ENCODE data around the gene GSK3A. TPM values are rescaled to one million over a fixed set of nuclear protein-coding genes. Genes with fewer than 3 reads are reported as not detected.

The GSK3A gene
- total and polyA plus RNA-seq, 9 of the 15 experiments (the other 6 are each of a cell fraction or from before 2014, with no cell fraction given), result 0.62 to 90.7 (median 33.3) TPM

DNA sequence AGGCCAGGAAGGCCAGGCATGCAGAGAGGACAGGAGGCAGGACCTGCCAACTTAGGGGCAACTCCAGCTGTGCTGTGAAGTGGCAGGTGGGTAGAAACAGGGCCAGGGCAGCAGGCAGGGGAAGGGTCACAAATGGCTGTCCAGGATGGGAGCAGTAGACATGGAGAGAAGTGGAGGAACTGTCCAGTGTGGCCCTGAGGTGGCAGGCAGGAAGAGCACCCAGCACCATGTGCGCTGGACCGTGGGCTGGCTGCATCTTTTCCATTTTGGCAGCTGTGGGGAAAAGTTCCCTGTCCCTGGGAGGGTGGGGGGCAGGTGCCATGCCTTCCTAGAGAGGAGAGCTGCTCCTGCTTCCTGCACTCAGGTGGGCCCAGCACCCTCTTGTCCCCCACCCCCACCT is 38.7 kb downstream of the GSK3A start:
- H3K36me3 ChIP-seq (ENCODE audit: control insufficient read depth, insufficient read depth, low read length), result peaks cover 95% of the 10 kb centered on the region
- H3K9ac ChIP-seq (ENCODE audit: insufficient read depth in 1 of 2, low read depth in 2 of 2, low read length in 2 of 2), result peak overlapping the region in 1 of 2 experiments; percentile 56; a peak in 2 of 4 replicates
- in situ Hi-C loops (cut with MboI) (no loop called here), intact Hi-C loops (cut with micrococcal nuclease) (no loop called here)
- H3K4me3 ChIP-seq, result no peak overlapping the region
- H4K20me1 ChIP-seq (replicated peaks; ENCODE audit: control insufficient read depth, insufficient read depth, low read length), result peaks cover 22% of the 10 kb centered on the region; the same call in 1 of the 2 replicates
- H2AFZ ChIP-seq (ENCODE audit: low read depth, low read length), result no peak overlapping the region
- peak; percentile 25; the same call in 1 of the 2 replicates for TF ChIP-seq RBFOX2 (IDR thresholded peaks at IDR 0.05; ENCODE audit: low read depth, low read length)
- no peak for TF ChIP-seq MCM5 (IDR thresholded peaks at IDR 0.05; ENCODE audit: low read depth)
- H3K79me2 ChIP-seq (ENCODE audit: control insufficient read depth, insufficient read depth, low read length), result peaks cover 83% of the 10 kb centered on the region
- no peak overlapping the region for H3K4me2 ChIP-seq (ENCODE audit: insufficient read depth, low read length)
- no peaks in the 10 kb centered on the region for H3K9me3 ChIP-seq (replicated peaks; ENCODE audit: control insufficient read depth, insufficient read depth, low read depth, low read length)
- ChIA-PET POLR2A (interaction anchor here (0.6 kb wide), 1 partner anchor 13 kb away, joined by 3 read pairs; no protein-coding TSS in a partner anchor), CTCF (ENCODE audit: low intra/inter-chr PET ratio) (no interaction called here)
- H3K9me1 ChIP-seq (ENCODE audit: control insufficient read depth, insufficient read depth, low read length), result peaks cover 4% of the 10 kb centered on the region
- H3K27ac ChIP-seq (ENCODE audit: extremely low read depth, low read depth, low read length), result no peak overlapping the region
- DNase-seq (ENCODE audit: extremely low read depth in 1 of 4, low spot score in 3 of 4) (no peak), FAIRE-seq (no peak), ATAC-seq (no peak)
- H3K27me3 ChIP-seq (ENCODE audit: control insufficient read depth in 2 of 2, insufficient read depth in 2 of 2, low read length in 2 of 2), result no peaks in the 10 kb centered on the region; a peak in 1 of 5 replicates
- peaks cover 50 to 51% of the 10 kb centered on the region in 2 experiments for H3K4me1 ChIP-seq (replicated peaks in 1 of 2; ENCODE audit: control insufficient read depth in 2 of 2, insufficient read depth in 2 of 2, low read length in 2 of 2)
- 100% methylated on average over 2 of the region's 2 CpGs for WGBS (ENCODE audit: insufficient coverage, low coverage, missing lambda C conversion rate)
- BruUV-seq (replicated peaks), result no TSS peak

DNA sequence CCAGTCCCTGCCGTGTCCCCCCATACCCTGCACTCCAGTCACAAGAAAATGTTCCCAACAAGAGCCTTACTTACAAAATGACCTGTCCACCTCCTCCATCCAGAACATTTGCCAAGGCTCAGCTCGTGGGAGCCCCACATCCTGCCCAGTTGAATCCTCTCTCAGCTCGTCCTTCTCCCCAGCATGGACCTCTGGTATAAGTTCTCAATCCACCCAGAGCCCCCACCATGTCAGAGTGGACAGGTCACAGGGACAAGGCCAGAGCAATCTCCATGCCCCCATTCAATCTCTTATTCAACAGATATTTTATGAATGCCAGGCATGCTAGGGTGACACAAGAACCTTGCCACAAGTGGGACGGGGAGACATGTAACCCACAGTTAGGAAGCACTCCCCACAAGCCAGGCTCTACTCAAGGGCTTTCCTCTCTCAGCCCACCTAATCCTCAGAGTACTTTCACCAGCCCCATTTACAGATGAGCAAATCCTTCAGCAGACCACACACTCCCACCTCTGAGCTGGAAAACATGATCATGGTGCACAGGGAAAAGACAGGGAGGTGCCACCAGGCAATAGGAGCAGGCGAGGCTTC is 40.0 kb downstream of the GSK3A start:
- POLR2A ChIA-PET, result interaction anchor here (0.5 to 1.7 kb wide), 4 partner anchors 12 to 194 kb away, joined by 3 to 4 read pairs (median 4); no protein-coding TSS in a partner anchor
- Histone ChIP-seq H3K4me2 (ENCODE audit: insufficient read depth, low read length) (no peak overlapping the region), H3K36me3 (ENCODE audit: control insufficient read depth, insufficient read depth, low read length) (peaks cover 92% of the 10 kb centered on the region), H3K9me3 (replicated peaks; ENCODE audit: control insufficient read depth, insufficient read depth, low read depth, low read length) (no peaks in the 10 kb centered on the region), H3K79me2 (ENCODE audit: control insufficient read depth, insufficient read depth, low read length) (peaks cover 79% of the 10 kb centered on the region), H4K20me1 (replicated peaks; ENCODE audit: control insufficient read depth, insufficient read depth, low read length) (peaks cover 24% of the 10 kb centered on the region; the same call in 1 of the 2 replicates), H3K4me1 (replicated peaks in 1 of 2; ENCODE audit: control insufficient read depth in 2 of 2, insufficient read depth in 2 of 2, low read length in 2 of 2) (peaks cover 41 to 45% of the 10 kb centered on the region in 2 experiments), H3K9ac (ENCODE audit: insufficient read depth in 1 of 2, low read depth in 2 of 2, low read length in 2 of 2) (no peak overlapping the region; a peak in 1 of 4 replicates), H3K27ac (ENCODE audit: extremely low read depth, low read depth, low read length) (no peak overlapping the region), H3K9me1 (ENCODE audit: control insufficient read depth, insufficient read depth, low read length) (peaks cover 4% of the 10 kb centered on the region), H3K27me3 (ENCODE audit: control insufficient read depth in 2 of 2, insufficient read depth in 2 of 2, low read length in 2 of 2) (no peaks in the 10 kb centered on the region; a peak in 1 of 5 replicates), H3K4me3 (no peak overlapping the region), H2AFZ (ENCODE audit: low read depth, low read length) (no peak overlapping the region)
- no TSS peak for BruUV-seq (replicated peaks)
- no peak for DNase-seq (ENCODE audit: extremely low read depth in 1 of 4, low spot score in 3 of 4)
- no peak for FAIRE-seq
- intact Hi-C loops (cut with micrococcal nuclease), result no loop called here
- CTCF ChIA-PET (ENCODE audit: low intra/inter-chr PET ratio), result no interaction called here
- 88% methylated on average over 5 of the region's 5 CpGs for WGBS (ENCODE audit: insufficient coverage, low coverage, missing lambda C conversion rate)
- no peak for ATAC-seq
- in situ Hi-C loops (cut with MboI), result no loop called here
- no peak for TF ChIP-seq MAX (CRISPR knock-in tag; IDR thresholded peaks at IDR 0.05)
- TF ChIP-seq GTF2F1 (IDR thresholded peaks at IDR 0.05; ENCODE audit: low read depth, low read length), result no peak
- no peak for TF ChIP-seq MIER1 (IDR thresholded peaks at IDR 0.05; ENCODE audit: low read depth)
- TF ChIP-seq, protein P1, sequence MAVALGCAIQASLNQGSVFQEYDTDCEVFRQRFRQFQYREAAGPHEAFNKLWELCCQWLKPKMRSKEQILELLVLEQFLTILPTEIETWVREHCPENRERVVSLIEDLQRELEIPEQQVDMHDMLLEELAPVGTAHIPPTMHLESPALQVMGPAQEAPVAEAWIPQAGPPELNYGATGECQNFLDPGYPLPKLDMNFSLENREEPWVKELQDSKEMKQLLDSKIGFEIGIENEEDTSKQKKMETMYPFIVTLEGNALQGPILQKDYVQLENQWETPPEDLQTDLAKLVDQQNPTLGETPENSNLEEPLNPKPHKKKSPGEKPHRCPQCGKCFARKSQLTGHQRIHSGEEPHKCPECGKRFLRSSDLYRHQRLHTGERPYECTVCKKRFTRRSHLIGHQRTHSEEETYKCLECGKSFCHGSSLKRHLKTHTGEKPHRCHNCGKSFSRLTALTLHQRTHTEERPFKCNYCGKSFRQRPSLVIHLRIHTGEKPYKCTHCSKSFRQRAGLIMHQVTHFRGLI (CRISPR knock-in tag; IDR thresholded peaks at IDR 0.05), result no peak
- no peak for TF ChIP-seq E2F8 (IDR thresholded peaks at IDR 0.05; ENCODE audit: low read depth, partially characterized antibody)
- TF ChIP-seq, protein P2, sequence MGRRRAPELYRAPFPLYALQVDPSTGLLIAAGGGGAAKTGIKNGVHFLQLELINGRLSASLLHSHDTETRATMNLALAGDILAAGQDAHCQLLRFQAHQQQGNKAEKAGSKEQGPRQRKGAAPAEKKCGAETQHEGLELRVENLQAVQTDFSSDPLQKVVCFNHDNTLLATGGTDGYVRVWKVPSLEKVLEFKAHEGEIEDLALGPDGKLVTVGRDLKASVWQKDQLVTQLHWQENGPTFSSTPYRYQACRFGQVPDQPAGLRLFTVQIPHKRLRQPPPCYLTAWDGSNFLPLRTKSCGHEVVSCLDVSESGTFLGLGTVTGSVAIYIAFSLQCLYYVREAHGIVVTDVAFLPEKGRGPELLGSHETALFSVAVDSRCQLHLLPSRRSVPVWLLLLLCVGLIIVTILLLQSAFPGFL (CRISPR knock-in tag; IDR thresholded peaks at IDR 0.05), result no peak
